HT1080 (cell line): ENCODE measurements around the gene TMEM240. TPM values are rescaled to one million over a fixed set of nuclear protein-coding genes. Genes with fewer than 3 reads are reported as not detected.
"Not testable (repeated sequence)": the region's sequence is repeated elsewhere in the genome, so short reads cannot be mapped to it uniquely, and the experiment has no call there.

Experiments used
- DNase-seq: peaks from one replicate; pipeline ENCODE4 v3.0.0-alpha.2; 2015; ENCODE audit warnings: low read depth
- total RNA-seq: library from RNA; depleted of rRNA; stranded (reverse); fragments of >200 nt; shearing (Covaris generic); gene quantifications from 2 replicates; pipeline ENCODE4 v1.2.3, GENCODE V29; 2014

Gene TMEM240
- total RNA-seq, 1 experiment from 2014 or later = 3.1 TPM

DNA sequence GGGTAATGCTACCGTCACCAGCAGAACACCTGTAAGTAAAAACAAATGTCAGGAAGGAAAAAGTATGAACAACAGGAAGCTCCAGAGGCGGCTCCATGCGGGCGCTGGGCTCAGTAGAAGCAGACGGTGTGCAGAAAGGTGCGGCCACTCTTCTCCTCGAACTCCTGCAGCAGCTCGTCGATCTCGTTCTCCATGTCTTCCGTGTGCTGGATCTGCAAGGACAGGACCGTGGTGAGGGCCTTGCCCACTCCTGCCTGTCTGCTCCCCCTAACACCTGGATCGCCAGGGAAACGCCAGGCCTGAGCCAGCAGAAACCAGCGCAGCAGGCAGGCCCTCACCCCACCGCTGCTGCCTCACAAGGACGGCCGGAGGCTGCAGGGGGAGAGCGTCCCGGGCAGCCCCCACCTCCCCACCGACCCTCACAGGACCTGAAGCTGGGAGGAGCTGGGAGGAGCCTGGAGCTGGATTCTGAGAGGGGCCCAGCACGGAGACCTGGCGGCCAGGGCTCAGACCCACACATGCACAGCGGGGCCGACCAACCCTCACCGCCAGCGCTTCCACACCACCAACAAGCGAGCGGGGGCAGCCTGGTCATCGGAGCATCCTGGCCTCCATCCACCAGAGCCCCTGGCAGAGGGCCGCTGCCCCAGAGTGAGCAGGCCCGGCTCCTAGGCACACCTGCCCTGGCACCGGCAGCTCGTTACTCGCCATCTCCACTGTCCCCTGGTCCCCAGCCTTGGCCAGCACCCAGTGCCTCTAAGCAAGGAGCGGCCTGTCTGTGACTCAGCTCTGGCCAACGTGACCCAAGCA is 1.7 kb upstream of the TMEM240 start:
- no peak for DNase-seq

DNA sequence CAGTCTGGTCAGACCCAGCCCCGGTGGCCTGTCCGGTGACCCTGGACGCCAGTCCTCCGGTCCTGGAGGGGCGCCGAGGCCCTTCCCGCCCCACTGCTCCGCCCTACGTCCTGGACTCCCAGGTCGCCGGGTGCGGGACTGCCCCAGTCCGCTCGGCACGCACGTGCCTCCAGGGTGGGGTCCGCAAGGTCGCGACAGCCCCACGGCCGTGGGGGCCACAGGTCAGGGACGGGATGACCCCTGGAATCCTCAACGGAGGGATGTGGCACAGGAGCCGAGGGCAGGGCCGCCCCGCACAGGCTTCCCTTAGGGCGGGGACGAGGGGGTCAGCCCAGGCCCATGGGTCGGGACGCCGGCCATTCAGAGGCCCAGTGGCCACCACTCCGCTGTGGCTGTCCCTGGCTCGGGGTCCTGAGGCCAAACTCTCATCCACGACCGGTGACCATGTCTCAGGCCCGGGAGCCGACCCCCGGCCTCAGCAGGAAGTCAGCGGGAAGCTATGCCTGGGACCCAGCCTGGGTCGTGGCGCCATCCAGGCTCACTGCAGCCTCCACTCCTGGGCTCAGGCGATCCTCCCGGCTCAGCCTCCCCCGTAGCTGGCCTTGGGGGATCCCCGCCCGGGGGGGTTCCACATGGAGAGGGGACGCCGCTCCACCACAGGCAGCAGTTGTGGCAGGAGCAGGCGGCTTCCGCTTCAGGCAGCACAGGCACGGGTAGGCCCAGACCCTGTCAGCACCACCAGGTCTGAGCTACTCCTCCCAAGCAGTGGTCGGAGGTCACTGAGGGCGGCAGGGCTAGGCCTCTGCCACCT is 599 bp upstream of the TMEM240 start:
- no peak for DNase-seq

DNA sequence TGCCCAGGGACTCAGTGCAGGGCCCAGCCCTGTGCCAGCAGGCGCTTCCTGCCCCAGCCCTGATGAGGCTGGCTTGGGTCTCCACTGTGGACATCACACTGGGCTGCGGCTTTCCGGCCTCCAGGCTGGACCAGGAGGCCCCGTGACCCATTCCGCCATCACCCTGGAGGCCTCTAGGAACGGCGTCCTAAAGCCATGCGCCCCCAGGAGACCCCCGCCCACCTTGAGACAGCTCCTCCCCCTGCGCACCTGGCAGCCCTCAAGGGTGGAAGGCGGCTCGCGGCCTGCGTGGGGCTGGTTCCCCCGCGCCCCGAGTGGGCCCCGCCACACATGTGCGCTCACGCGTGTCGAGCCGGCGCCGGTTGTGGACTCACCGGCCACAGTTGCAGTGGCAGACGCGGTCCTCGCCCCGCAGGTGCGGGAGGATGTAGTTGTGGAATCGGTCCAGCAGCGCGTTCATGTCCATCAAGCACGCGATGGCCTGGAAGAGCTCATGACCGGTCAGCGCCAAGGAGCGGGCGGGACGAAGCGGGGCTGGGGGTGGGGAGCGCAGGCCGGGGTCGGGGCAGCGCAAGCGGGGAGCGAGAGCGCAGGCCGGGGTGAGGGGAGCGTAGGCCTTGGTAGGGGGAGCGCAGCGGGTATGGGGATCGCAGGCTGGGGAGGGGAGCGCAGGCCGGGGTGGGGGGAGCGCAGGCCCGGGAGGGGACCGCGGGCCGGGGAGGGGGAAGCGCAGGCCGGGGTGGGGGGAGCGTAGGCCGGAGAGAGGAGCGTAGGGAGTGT is 924 bp downstream of the TMEM240 start:
- DNase-seq = no peak

DNA sequence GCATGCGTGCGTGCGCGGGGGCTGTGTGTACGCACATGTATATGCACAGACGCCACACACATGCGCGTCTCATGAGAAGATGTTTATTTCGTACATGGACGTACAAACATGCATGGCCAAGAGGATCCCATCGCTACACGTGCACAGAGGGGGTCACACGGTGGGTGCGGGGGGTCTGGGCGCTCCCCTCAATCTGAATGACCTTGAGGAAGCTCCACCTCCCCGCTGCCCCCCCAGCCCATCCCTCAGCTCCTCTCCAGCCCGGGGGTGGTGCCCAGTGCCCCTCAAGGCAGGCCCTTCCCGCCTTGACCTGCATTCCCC is 1.5 kb downstream of the TMEM240 start:
- DNase-seq = no peak

DNA sequence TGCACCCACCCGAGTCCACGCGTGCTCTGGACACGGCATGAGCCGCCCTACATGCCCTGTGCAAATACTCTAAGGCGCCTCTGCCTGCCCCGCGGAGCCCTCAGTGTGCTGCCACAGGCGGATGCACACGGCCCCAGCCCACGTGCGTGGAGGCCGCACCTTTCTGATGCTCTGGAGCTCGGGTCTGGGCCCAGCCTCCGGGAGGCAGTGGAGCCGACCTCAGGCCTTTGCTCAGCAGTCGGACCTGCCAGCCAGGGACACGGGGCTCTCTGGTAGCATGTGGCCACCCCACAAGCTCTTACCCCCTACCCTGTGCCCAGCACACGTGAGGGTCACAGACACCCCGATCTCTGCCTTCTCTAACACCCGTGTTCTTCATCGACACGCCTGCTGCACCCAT is 2.1 kb downstream of the TMEM240 start:
- no peak for DNase-seq

DNA sequence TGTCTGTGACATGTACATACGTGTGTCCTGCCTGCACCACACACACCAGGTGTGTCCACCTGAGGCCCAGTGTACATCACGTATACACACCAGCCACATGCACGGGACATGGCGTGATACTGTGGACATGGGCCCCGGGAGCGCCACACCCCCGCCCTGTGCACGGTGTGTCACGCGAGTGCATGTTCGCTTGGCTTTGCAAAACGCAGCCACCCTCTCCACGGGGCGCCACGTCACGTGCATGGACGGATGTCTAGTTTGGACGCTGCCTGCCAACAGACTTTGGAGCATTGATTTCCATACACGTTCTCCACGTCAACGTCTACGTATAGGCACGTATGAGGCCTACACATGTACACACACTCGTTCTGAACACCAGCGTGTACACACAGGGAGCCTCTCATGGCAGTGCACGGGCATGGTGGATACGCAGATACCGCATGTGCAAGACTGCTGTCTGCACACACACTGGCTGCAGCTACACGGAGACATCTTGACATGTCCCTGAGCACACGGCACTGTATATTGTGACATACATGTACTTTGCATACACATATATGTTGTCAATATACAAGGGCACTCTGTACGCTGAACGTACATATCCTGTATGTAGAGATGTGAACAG is 2.7 kb downstream of the TMEM240 start:
- DNase-seq = no peak

DNA sequence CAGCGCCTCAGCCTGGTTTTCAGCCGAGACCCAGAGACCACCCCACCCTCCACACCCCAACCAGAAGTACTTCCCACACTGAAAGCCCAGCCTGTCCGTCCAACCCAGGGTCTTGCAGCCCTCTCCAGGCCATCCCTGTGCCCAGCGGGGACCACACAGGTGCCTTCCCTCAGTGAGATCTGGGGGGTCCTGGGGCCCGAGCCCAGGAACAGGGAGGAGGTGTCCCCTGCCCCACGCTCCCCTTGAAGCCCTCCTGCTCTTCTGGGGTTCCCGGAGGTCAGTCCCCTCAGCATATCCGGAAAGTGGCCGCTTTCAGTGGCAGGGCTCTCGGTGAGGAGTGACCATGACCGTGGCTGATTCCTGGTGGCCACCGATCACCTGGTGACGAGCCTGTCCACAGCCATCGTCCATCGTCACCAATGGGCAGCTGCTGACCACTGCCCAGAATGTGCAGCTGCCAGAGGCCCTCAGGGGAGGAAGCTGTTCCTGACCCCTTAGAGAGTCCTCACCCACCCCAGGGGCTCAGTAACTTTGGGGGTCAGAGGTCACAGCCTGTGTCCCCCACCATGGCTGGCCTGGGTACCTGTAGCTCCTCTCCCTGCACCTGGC is 3.4 kb downstream of the TMEM240 start:
- DNase-seq = no peak

DNA sequence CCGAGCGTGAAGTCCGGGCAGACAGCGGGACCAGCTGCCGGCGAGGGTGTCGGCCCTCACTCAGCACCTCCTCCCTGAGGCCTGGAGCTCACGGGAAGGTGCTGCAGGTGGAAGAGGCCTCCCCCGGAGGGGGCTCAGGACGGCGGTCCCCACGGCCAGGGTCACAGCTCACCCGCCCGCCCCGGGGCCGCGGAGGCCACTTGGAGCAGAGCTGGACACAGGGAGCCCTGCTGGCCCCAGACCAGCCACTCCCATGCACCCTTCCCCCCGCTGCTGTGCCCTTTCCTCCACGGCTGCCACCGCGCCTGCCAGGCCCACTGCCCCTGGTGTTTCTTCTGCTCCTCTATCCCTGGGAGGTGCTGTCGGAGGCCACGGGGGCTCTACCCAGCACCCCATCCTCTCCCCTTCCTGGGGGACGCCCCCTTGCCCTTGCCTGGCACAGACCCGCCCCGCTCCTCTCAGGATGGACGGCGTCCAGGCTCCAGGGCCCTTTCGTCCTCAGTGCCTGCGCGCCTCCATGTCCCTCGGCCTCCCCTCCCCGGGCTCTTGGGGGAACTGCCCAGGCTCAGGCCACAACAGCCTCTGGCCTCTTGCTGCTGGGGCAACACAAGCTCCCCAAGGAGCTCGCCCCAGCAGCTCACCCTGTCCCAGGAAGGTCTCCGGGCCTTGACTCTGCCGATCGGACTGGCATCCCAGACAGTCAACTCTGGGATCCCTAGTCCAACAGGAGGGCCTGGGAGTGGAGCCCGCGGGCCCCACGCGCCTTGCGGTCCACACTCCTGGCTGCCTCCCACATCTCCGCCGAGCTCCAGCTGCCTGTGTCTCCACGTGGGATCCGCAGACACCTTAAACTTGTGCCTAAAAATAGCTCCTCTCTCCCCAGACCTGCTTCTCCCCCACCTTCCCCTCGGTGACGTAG is 4.1 kb downstream of the TMEM240 start:
- DNase-seq = no peak

DNA sequence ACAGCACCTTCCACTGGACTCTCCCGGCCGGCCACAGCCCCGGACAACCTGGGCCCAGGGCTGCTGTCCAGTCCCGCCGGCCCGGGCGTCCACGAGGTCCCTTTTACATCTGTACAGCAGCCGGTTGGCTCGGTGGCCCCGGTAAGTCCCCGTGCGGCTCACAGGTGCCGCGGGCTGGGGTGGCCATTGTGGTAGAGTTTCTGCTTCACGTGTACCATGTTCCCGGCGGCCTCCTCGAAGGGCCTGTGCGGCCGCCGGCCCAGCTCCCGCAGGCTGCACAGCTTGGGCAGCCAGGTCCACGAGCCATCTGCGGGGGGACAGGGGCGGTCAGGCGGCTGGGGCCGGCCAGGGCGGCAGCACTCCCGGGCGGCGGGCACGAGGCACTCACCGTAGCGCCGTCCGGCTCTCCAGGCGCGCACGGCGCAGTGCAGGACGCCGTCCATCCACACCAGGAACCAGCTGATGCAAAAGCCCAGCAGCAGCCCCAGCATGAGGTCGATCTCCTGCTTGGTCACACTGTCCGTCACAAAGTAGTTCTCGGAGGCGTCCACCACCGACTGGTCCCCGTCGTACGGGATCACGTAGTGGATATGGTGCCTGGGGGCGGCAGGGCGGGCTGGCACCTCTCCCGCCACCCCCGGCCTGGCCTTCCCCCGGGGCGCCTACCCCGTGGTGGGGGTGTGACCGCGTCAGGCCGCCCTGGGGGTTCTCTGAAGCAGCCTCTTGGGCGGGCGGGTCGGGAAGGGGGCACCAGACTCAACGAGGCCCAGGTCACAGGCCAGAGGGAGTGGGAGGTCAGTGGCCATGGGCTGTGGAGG is 5.0 kb downstream of the TMEM240 start:
- DNase-seq = no peak

DNA sequence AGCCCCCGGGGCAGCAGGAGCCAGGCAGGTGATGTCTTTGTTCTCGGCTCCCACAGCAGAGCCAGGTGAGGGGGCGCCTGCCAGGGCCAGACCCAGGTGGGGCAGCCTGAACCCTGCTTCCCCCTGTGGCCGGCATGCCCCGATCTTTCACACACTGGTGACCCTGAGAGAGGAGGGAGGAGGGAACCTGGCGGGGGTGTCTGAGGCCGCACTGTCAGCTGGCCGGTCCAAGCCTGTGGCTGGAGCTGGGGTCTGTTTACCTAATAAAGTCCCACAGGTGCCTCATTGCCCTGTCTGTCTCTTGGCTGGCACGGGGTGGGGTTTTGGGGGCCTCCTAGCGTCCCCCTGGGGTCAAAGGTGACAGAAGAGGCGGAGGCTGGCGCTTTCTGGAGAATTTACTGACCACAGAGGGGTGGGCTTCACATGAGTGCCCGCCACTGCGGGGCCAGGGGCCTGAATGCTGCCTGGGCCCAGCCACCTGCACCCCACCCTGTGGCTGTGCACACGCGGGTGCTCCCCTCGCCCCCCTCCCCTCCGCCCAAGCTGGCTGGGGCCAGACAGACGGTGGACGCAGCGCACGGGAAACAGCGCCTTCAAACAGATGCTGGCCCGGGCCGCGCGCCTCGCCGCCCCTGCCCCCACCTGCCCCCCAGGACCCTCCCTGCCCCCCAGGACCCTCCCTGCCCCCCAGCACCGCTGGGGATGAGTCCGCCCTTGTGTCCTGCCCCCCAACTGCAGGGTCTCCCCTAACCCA is 5.8 kb downstream of the TMEM240 start:
- DNase-seq = no peak

DNA sequence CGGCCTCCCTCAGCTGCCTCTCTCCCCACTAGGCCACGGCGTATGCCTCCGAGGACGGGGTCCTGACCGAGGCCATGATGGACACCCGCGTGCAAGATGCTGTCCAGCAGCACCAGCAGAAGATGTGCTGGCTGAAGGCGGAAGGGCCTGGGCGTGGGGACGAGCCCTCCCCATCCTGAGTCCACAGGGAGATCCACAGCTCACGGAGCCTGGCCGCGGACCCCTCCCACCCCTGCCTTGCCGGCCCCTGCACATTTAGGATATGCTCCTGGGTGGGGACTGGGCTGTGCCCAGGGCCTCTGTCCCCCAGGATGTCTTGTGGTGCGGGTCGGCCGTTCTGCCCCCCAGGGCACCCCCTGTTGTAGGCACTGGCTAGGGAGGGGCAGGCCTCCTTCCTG is 6.5 kb downstream of the TMEM240 start:
- not testable (repeated sequence) for DNase-seq

DNA sequence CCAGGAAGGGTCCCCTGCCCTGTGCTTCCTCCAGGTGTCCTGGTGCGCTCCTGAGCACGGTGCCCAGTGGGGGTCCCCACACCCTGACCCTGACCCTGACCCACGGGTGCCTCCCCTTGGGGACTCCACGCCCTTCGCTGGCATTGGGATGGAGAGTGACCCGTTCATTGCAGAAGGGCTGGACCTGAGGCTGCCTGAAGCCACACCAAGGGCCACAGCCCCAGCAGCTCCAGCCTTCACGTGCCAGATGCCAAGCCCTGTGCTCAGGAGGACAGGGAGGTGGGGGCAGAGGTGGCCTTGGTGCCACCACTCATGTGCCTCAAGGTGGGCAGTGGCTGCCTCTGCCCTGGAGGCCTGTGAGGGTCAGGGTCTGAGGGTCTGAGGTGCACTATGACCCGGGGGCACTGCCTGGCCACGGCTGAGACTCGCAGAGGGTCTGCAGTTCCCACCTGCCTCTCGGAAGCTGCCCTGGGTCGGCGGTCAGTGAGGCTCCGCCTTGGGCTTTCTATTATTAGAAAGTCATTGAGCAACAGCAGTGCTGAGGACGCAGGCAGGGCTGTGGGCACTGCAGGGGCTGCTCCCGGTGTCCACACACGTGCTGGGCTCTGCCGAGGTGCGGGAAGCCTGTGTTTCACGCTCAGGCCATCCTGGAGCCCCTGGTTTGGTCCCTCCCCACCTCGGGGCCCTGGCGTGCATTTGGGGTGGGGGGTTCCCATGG is 7.1 kb downstream of the TMEM240 start:
- DNase-seq = not testable (repeated sequence)

DNA sequence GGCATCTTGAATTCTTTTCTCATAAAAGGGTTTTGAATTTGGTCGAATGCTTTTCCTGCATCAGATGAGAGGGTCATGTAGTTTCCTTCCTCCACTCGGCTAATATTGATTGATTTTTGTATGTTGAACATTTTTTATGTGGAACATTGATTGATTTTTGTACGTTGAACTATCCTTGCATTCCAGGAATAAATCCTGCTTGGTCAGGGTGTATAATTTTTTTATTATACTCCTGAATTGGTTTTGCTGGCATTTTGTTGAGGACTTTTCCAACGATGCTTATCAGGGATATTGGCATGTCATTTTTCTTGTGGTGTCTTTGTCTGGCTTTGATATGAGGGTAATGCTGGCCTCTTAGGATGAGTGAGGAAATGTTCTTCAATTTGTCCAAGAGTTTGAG is 8.5 kb downstream of the TMEM240 start:
- no peak for DNase-seq

DNA sequence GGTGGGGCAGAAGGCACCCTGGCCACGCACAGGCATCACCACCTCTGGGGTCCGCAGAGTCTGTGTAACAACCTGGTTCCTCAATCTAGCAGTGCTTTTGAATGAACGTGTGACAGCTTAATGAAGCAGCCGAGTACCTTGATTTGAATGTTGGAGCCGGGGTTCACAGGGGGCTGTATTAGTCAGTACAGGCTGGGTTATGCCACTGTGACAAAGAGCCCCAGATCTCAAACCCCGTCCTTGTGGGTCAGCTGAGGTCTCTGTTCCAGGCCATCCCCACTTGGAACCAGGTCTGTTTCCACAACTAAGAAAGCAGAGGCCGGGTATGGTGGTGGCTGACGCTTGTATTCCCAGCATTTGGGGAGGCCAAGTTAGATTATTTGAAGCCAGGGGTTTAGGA is 10.5 kb downstream of the TMEM240 start:
- DNase-seq = no peak

DNA sequence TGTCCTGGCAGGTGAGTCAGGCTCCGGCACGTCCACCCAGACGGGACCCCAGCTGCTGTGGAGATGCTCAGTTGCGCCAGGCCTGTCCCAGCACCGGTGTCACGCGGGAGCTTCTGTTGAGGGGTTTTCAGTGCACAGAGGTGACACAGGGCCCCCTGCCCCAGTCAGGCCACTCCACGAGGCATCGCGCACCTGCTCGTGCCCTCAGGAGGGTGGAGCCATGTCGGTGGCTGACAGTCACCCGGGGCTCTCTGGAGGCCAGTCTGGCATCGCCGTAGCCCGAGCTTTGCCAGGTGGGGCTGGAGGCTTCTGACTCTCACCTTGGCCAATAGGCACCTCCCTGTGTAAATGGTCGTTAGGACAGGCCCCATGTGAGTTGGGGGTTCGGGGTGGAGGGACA is 11.1 kb downstream of the TMEM240 start:
- DNase-seq = no peak

DNA sequence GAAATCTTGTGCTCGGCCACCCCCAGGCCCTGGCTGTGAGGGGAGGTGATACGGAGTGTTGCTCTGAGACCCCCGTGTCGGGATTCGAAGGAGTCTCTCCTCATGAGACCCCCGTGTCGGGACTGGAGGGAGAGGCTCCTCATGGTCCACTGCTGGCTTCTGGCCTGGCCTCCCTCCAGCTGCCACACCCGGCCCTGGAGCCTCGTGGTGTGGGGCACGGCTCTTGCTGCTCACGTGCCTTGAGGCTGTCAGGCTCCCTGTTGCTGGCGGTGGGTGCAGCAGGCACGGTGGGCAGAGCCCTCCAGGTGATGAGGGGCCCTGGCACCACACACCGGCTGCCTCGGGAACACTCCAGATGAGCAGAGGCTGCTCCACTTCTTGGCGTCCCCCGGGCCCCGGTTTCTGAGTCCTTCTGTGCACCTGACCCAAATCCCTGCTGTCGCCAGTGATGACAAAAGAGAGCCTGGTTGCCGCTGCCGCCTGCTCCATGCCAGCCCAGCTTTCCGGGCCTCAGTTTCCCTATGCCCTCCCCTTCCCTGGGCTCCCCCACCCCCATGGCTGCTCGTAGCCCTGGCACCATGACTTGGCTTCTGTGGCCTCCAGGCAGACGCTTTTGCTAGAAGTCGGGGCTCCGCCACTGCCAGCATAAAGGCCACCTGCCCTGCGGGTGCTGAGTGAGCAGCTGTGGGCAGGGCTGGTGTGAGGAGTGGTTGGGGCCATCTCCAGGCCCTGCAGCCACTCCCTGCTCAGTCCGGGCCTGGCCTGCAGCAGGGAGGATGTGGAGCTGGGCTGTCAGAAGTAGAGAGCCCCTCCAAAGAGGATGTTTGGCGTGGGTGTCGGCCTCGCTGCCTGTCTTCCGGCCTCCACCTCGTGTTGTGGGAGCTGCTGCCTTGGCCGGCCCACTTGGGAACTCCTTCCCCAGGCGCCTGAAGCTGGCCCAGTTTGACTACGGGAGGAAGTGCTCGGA is 11.8 kb downstream of the TMEM240 start:
- DNase-seq = no peak
